ACC112 (cell line): ENCODE measurements around the gene SHMT2.

ENCODE experiments used
- H2AFZ ChIP-seq: fragments of 200-600 bp; sonication (generic); one replicate; pipeline ENCODE4 v1.6.0; 2017; ENCODE audit warnings: antibody characterized with exemption, low read length; ENCODE audit not compliant: unreplicated experiment
- H3K27ac ChIP-seq: fragments of 200-600 bp; sonication (generic); 2 replicates; pipeline ENCODE4 v1.5.1; 2014; ENCODE audit warnings: low read depth, mild to moderate bottlenecking, antibody characterized with exemption, low read length, moderate library complexity
- H3K27me3 ChIP-seq: fragments of 200-600 bp; sonication (generic); 2 replicates; pipeline ENCODE4 v1.6.1; 2014; ENCODE audit warnings: mild to moderate bottlenecking, antibody characterized with exemption, low read length, moderate library complexity, mixed read lengths; ENCODE audit not compliant: insufficient read depth
- H3K36me3 ChIP-seq: fragments of 200-600 bp; sonication (generic); 2 replicates; pipeline ENCODE4 v1.6.1; 2016; ENCODE audit warnings: mild to moderate bottlenecking, antibody characterized with exemption, low read length, moderate library complexity, mixed read lengths; ENCODE audit not compliant: insufficient read depth
- H3K4me1 ChIP-seq: fragments of 200-600 bp; sonication (generic); one replicate; pipeline ENCODE4 v1.6.1; 2016; ENCODE audit warnings: low read length, mixed read lengths; ENCODE audit not compliant: insufficient read depth, unreplicated experiment, control insufficient read depth
- H3K4me3 ChIP-seq: fragments of 200-600 bp; sonication (generic); 2 replicates; pipeline ENCODE4 v1.5.1; 2014; ENCODE audit warnings: mild to moderate bottlenecking, low read depth, low read length
- H3K79me2 ChIP-seq: fragments of 200-600 bp; sonication (generic); one replicate; pipeline ENCODE4 v1.6.0; 2016; ENCODE audit warnings: low read length; ENCODE audit not compliant: control insufficient read depth, unreplicated experiment, insufficient read depth

The SHMT2 gene

GRCh38 chr12:57207731-57208630 is 21.5 kb upstream of the SHMT2 start:
- no peak overlapping the region for H3K27ac ChIP-seq
- H3K4me1 ChIP-seq: peaks cover 5% of the 10 kb centered on the region
- H3K27me3 ChIP-seq: no peaks in the 10 kb centered on the region
- H3K4me3 ChIP-seq: no peak overlapping the region
- no peak overlapping the region for H2AFZ ChIP-seq
- H3K79me2 ChIP-seq: no peaks in the 10 kb centered on the region
- H3K36me3 ChIP-seq: peaks cover 8% of the 10 kb centered on the region; the same call in 1 of the 2 replicates

GRCh38 chr12:57208631-57209282 is 20.8 kb upstream of the SHMT2 start:
- H3K27ac ChIP-seq: no peak overlapping the region
- H3K36me3 ChIP-seq: peaks cover 5% of the 10 kb centered on the region; the same call in 1 of the 2 replicates
- H2AFZ ChIP-seq: no peak overlapping the region
- H3K79me2 ChIP-seq: no peaks in the 10 kb centered on the region
- no peak overlapping the region for H3K4me3 ChIP-seq
- H3K4me1 ChIP-seq: peaks cover 10% of the 10 kb centered on the region
- no peaks in the 10 kb centered on the region for H3K27me3 ChIP-seq

GRCh38 chr12:57209916-57210315 is 19.6 kb upstream of the SHMT2 start:
- Histone ChIP-seq H3K79me2 (no peaks in the 10 kb centered on the region), H2AFZ (no peak overlapping the region), H3K4me1 (peaks cover 11% of the 10 kb centered on the region), H3K4me3 (no peak overlapping the region), H3K27ac (no peak overlapping the region), H3K27me3 (no peaks in the 10 kb centered on the region), H3K36me3 (no peaks in the 10 kb centered on the region)

- Histone ChIP-seq H3K27ac (no peak overlapping the region), H3K4me1 (peaks cover 11% of the 10 kb centered on the region), H3K79me2 (no peaks in the 10 kb centered on the region), H3K36me3 (no peaks in the 10 kb centered on the region), H3K4me3 (no peak overlapping the region), H3K27me3 (no peaks in the 10 kb centered on the region), H2AFZ (no peak overlapping the region)
These were observed 19.1 kb upstream of the SHMT2 start for GRCh38 chr12:57210461-57210860.

- H3K36me3 ChIP-seq: no peaks in the 10 kb centered on the region
- no peaks in the 10 kb centered on the region for H3K27me3 ChIP-seq
- H3K79me2 ChIP-seq: no peaks in the 10 kb centered on the region
- H3K27ac ChIP-seq: no peak overlapping the region
- H3K4me1 ChIP-seq: peaks cover 11% of the 10 kb centered on the region
- H2AFZ ChIP-seq: no peak overlapping the region
- H3K4me3 ChIP-seq: no peak overlapping the region
These were observed 18.4 kb upstream of the SHMT2 start for GRCh38 chr12:57210926-57211692.

- H3K36me3 ChIP-seq: no peaks in the 10 kb centered on the region
- H3K4me1 ChIP-seq: peaks cover 11% of the 10 kb centered on the region
- H3K27ac ChIP-seq: no peak overlapping the region
- H3K79me2 ChIP-seq: no peaks in the 10 kb centered on the region
- no peak overlapping the region for H3K4me3 ChIP-seq
- H3K27me3 ChIP-seq: peaks cover under 1% of the 10 kb centered on the region
- H2AFZ ChIP-seq: no peak overlapping the region
These were observed 17.5 kb upstream of the SHMT2 start for GRCh38 chr12:57211791-57212700.

- Histone ChIP-seq H3K27ac (peak overlapping the region; percentile 8; the same call in 1 of the 2 replicates), H3K79me2 (no peaks in the 10 kb centered on the region), H3K4me3 (no peak overlapping the region), H3K27me3 (peaks cover 7% of the 10 kb centered on the region), H3K36me3 (no peaks in the 10 kb centered on the region), H2AFZ (no peak overlapping the region), H3K4me1 (peaks cover 13% of the 10 kb centered on the region)
These were observed 16.8 kb upstream of the SHMT2 start for GRCh38 chr12:57212701-57213057.

GRCh38 chr12:57213058-57213715 is 16.3 kb upstream of the SHMT2 start:
- Histone ChIP-seq H3K4me1 (peaks cover 15% of the 10 kb centered on the region), H2AFZ (no peak overlapping the region), H3K4me3 (no peak overlapping the region)

GRCh38 chr12:57213763-57214397 is 15.6 kb upstream of the SHMT2 start:
- no peaks in the 10 kb centered on the region for H3K36me3 ChIP-seq
- no peak overlapping the region for H2AFZ ChIP-seq
- no peaks in the 10 kb centered on the region for H3K79me2 ChIP-seq
- no peak overlapping the region for H3K4me3 ChIP-seq
- H3K27ac ChIP-seq: no peak overlapping the region
- H3K27me3 ChIP-seq: peaks cover 15% of the 10 kb centered on the region
- H3K4me1 ChIP-seq: peaks cover 15% of the 10 kb centered on the region

More at GRCh38 chr12:57213058-57213715, 16.3 kb upstream of the SHMT2 start:
- H3K27me3 ChIP-seq: peaks cover 12% of the 10 kb centered on the region
- H3K79me2 ChIP-seq: no peaks in the 10 kb centered on the region
- no peaks in the 10 kb centered on the region for H3K36me3 ChIP-seq
- H3K27ac ChIP-seq: peak overlapping the region; percentile 8; the same call in 1 of the 2 replicates
